GM04504 (cell line): ENCODE data around the gene S100A2.
"Not testable (repeated sequence)": the region's sequence is repeated elsewhere in the genome, so short reads cannot be mapped to it uniquely, and the experiment has no call there.

Experiments
- DNase-seq: peaks from one replicate; pipeline ENCODE4 v3.0.0-alpha.2; 2012; ENCODE audit warnings: low read depth

S100A2 gene

GRCh38 chr1:153588482-153588881 lies 22.8 kb upstream of the S100A2 start:
- DNase-seq, result no peak

GRCh38 chr1:153588033-153588432 lies 22.4 kb upstream of the S100A2 start:
- not testable (repeated sequence) for DNase-seq

GRCh38 chr1:153587314-153587713 lies 21.7 kb upstream of the S100A2 start:
- DNase-seq, result no peak

- DNase-seq, result no peak
These were observed 20.7 kb upstream of the S100A2 start for GRCh38 chr1:153586347-153586746.

GRCh38 chr1:153585006-153585405 lies 19.4 kb upstream of the S100A2 start:
- no peak for DNase-seq

- DNase-seq, result no peak
These were observed 18.3 kb upstream of the S100A2 start for GRCh38 chr1:153583976-153584375.

- DNase-seq, result not testable (repeated sequence)
These were observed 17.9 kb upstream of the S100A2 start for GRCh38 chr1:153583514-153583913.

- not testable (repeated sequence) for DNase-seq
These were observed 17.2 kb upstream of the S100A2 start for GRCh38 chr1:153582836-153583235.

GRCh38 chr1:153578936-153579335 lies 13.3 kb upstream of the S100A2 start:
- DNase-seq, result no peak

- DNase-seq, result no peak
These were observed 12.8 kb upstream of the S100A2 start for GRCh38 chr1:153578490-153578889.

GRCh38 chr1:153577624-153578051 lies 12.0 kb upstream of the S100A2 start:
- no peak for DNase-seq

GRCh38 chr1:153577138-153577537 lies 11.5 kb upstream of the S100A2 start:
- DNase-seq, result no peak

- not testable (repeated sequence) for DNase-seq
These were observed 9.9 kb upstream of the S100A2 start for GRCh38 chr1:153575497-153575896.

GRCh38 chr1:153575081-153575491 lies 9.4 kb upstream of the S100A2 start:
- DNase-seq, result not testable (repeated sequence)

GRCh38 chr1:153573351-153573750 lies 7.7 kb upstream of the S100A2 start:
- DNase-seq, result no peak

- peak; percentile 85 for DNase-seq
These were observed 6.9 kb upstream of the S100A2 start for GRCh38 chr1:153572569-153573015.

- no peak for DNase-seq
These were observed 6.1 kb upstream of the S100A2 start for GRCh38 chr1:153571706-153572105.

- DNase-seq, result no peak
These were observed 5.2 kb upstream of the S100A2 start for GRCh38 chr1:153570874-153571273.

GRCh38 chr1:153569465-153569864 lies 3.8 kb upstream of the S100A2 start:
- DNase-seq, result no peak

- peak; percentile 80 for DNase-seq
These were observed 2.9 kb upstream of the S100A2 start for GRCh38 chr1:153568367-153569099.

- no peak for DNase-seq
These were observed 2.1 kb upstream of the S100A2 start for GRCh38 chr1:153567621-153568366.

- DNase-seq, result peak; percentile 98
These were observed 1.0 kb upstream of the S100A2 start for GRCh38 chr1:153566414-153567371.
